A673 (cell line): ENCODE measurements around the gene MAML2. TPM values are rescaled to one million over a fixed set of nuclear protein-coding genes. Genes with fewer than 3 reads are reported as not detected.
"Not testable (repeated sequence)": the region's sequence is repeated elsewhere in the genome, so short reads cannot be mapped to it uniquely, and the experiment has no call there.

Experiments used
- BruUV-seq: library from RNA; stranded (reverse); fragments of 400-500 nt; replicated peaks from 2 replicates; lab custom pipeline; 2021; lab: Mats Ljungman, UMichigan
- CTCF ChIA-PET: fragments of 300-600 bp; sonication (Branson Sonifier 250); formaldehyde crosslinking; loops from one replicate; lab custom pipeline; 2022; ENCODE audit warnings: antibody characterized with exemption; lab: Charles Lee
- POLR2A ChIA-PET: fragments of 300-600 bp; sonication (Branson Sonifier 250); formaldehyde crosslinking; loops from one replicate; lab custom pipeline; 2022; ENCODE audit warnings: antibody characterized with exemption; ENCODE audit not compliant: low non-redundant PET; lab: Charles Lee
- DNase-seq: peaks from one replicate; pipeline ENCODE4 v3.0.0-alpha.2; 2015; ENCODE audit warnings: low spot score
- H3K27ac ChIP-seq: fragments of 200-600 bp; sonication (generic); 2 replicates; pipeline ENCODE4 v1.5.1; 2016; ENCODE audit warnings: mixed run types, low read depth, mild to moderate bottlenecking, mixed read lengths, antibody characterized with exemption, low read length; ENCODE audit not compliant: poor library complexity, severe bottlenecking
- H3K27me3 ChIP-seq: fragments of 200-600 bp; sonication (generic); replicated peaks from 2 replicates; pipeline ENCODE4 v1.6.1; 2017; ENCODE audit warnings: mixed run types, low read depth, mild to moderate bottlenecking, mixed read lengths, antibody characterized with exemption, low read length; ENCODE audit not compliant: insufficient read depth, poor library complexity
- H3K36me3 ChIP-seq: fragments of 200-600 bp; sonication (generic); 2 replicates; pipeline ENCODE4 v1.6.1; 2016; ENCODE audit warnings: mixed run types, mild to moderate bottlenecking, mixed read lengths, antibody characterized with exemption, low read length; ENCODE audit not compliant: insufficient read depth, poor library complexity, severe bottlenecking
- H3K4me1 ChIP-seq: fragments of 200-600 bp; sonication (generic); 2 replicates; pipeline ENCODE4 v1.6.1; 2017; ENCODE audit warnings: mixed run types, mild to moderate bottlenecking, mixed read lengths, antibody characterized with exemption, low read length; ENCODE audit not compliant: insufficient read depth, poor library complexity, severe bottlenecking
- H3K4me3 ChIP-seq: fragments of 200-600 bp; sonication (generic); 2 replicates; pipeline ENCODE4 v1.5.1; 2016; ENCODE audit warnings: low read depth, mixed run types, mild to moderate bottlenecking, mixed read lengths, low read length; ENCODE audit not compliant: poor library complexity, severe bottlenecking
- H3K9me3 ChIP-seq: fragments of 200-600 bp; sonication (generic); 2 replicates; pipeline ENCODE4 v1.6.1; 2016; ENCODE audit warnings: mixed run types, low read depth, mild to moderate bottlenecking, mixed read lengths, antibody characterized with exemption, low read length; ENCODE audit not compliant: poor library complexity, severe bottlenecking
- CTCF ChIP-seq: fragments of 300-800, 200-600 bp; sonication (generic); conservative IDR thresholded peaks from 2 replicates; pipeline ENCODE4 v1.5.1; 2017; ENCODE audit warnings: low read depth, mild to moderate bottlenecking, antibody characterized with exemption, low read length, moderate library complexity, mixed read lengths
- EZH2 ChIP-seq: fragments of 200-600 bp; sonication (generic); IDR thresholded peaks from 2 replicates; pipeline ENCODE4 v1.6.1; 2017; ENCODE audit warnings: borderline replicate concordance, low read depth, mild to moderate bottlenecking, mixed read lengths, antibody characterized with exemption, low read length; ENCODE audit not compliant: poor library complexity, severe bottlenecking
- intact Hi-C: fragments of 100-400 bp; cut with micrococcal nuclease; formaldehyde crosslinking; loops from one replicate; pipeline ENCODE4 v1.10.0; 2022; ENCODE audit not compliant: unreplicated experiment
- total RNA-seq: library from RNA; stranded (reverse); gene quantifications from 2 replicates; pipeline ENCODE4 v1.2.3, GENCODE V29; 2021

The MAML2 gene
- total RNA-seq, 1 experiment from 2014 or later: 6.4 TPM

DNA sequence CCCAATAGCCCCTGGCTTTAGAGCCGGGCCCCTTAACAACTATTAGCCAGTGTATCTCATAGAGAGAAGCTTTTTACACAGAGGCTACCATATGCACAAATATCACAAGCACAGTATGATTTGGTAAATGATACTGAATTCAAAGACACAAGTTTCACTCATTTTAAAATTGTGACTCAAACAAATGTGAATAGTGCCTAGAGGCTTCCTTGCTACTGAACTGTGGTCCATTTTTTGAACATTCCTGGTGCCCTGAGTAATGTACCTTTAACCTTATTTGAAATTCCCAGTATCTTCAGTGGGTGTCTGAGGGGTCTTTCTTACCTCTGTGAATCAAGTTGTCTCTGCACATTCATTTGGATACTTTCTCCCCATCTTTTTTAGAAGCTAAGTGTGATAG, 156.2 kb downstream of the MAML2 start:
- Histone ChIP-seq H3K9me3 (no peaks in the 10 kb centered on the region), H3K4me1 (peaks cover 28% of the 10 kb centered on the region), H3K27me3 (no peaks in the 10 kb centered on the region), H3K4me3 (no peak overlapping the region), H3K27ac (no peak overlapping the region), H3K36me3 (no peaks in the 10 kb centered on the region)
- intact Hi-C loops: no loop called here
- ChIA-PET CTCF (no interaction called here), POLR2A (no interaction called here)
- DNase-seq: no peak
- BruUV-seq: no TSS peak
- TF ChIP-seq CTCF: no peak
- TF ChIP-seq EZH2: no peak

- Histone ChIP-seq H3K27ac (no peak overlapping the region), H3K9me3 (no peaks in the 10 kb centered on the region), H3K4me1 (peaks cover 26% of the 10 kb centered on the region), H3K36me3 (no peaks in the 10 kb centered on the region), H3K4me3 (no peak overlapping the region), H3K27me3 (no peaks in the 10 kb centered on the region)
- TF ChIP-seq EZH2 (no peak), CTCF (no peak)
- CTCF ChIA-PET: no interaction called here
- DNase-seq: no peak
- BruUV-seq: no TSS peak
- POLR2A ChIA-PET: no interaction called here
- intact Hi-C loops: no loop called here
These were observed 157.7 kb downstream of the MAML2 start for GRCh38 chr11:96185220-96185768.

DNA sequence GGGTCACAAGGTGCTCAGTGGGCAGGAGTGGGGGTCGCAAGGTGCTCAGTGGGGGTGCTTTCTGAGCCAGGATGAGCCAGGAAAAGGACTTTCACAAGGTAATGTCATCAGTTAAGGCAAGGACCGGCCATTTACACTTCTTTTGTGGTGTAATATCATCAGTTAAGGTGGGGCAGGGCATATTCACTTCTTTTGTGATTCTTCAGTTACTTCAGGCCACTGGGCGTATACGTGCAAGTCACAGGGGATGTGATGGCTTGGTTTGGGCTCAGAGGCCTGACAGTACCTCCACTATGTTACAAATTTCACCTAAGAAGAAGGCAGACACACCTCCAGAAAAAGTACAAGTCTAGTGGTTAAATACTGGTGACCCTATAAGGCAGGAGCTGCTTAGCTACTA, 162.1 kb downstream of the MAML2 start:
- BruUV-seq, POLR2A ChIA-PET, H3K4me3 ChIP-seq, H3K27me3 ChIP-seq, H3K4me1 ChIP-seq, DNase-seq, intact Hi-C loops, H3K36me3 ChIP-seq, H3K27ac ChIP-seq, H3K9me3 ChIP-seq, CTCF ChIA-PET: not testable (repeated sequence)

GRCh38 chr11:96180341-96180740, 162.7 kb downstream of the MAML2 start:
- Histone ChIP-seq H3K9me3 (no peaks in the 10 kb centered on the region), H3K36me3 (no peaks in the 10 kb centered on the region), H3K27ac (no peak overlapping the region), H3K4me1 (no peaks in the 10 kb centered on the region), H3K27me3 (no peaks in the 10 kb centered on the region), H3K4me3 (no peak overlapping the region)
- POLR2A ChIA-PET: no interaction called here
- no peak for DNase-seq
- TF ChIP-seq CTCF: no peak
- TF ChIP-seq EZH2: no peak
- CTCF ChIA-PET: no interaction called here
- intact Hi-C loops: no loop called here
- BruUV-seq: no TSS peak
